ENCODE results near the gene HIPK2.

- TF ChIP-seq CTCF (IDR thresholded peaks at IDR 0.05; ENCODE audit: low read depth, low read length): no peak
- no peak for TF ChIP-seq POLR2A (IDR thresholded peaks at IDR 0.05; ENCODE audit: extremely low read depth, insufficient read length)
Observed at GRCh38 chr7:139772873-139773272, 4.9 kb downstream of the HIPK2 start.

Data from NB4 (cell line).